BJ (cell line): ENCODE results near the gene EMILIN3. TPM values are rescaled to one million over a fixed set of nuclear protein-coding genes. Genes with fewer than 3 reads are reported as not detected.

Experiments
- CTCF ChIA-PET: fragments of 350-600 bp; formaldehyde crosslinking; extraction: SDS; loops from one replicate; lab custom pipeline; 2021; ENCODE audit warnings: antibody characterized with exemption, inconsistent platforms; lab: Yijun Ruan, JAX
- POLR2A ChIA-PET: fragments of 300-600 bp; sonication (Branson Sonifier 250); formaldehyde crosslinking; extraction: SDS; loops from one replicate; lab custom pipeline; 2021; ENCODE audit warnings: antibody characterized with exemption; lab: Charles Lee
- DNase-seq: peaks from one replicate; pipeline ENCODE4 v3.0.0-alpha.2; 2011; ENCODE audit warnings: low read depth
- H3K27me3 ChIP-seq: 2 replicates; pipeline ENCODE4 v1.6.0; 2011; ENCODE audit warnings: low read length; ENCODE audit not compliant: control insufficient read depth, insufficient read depth
- H3K36me3 ChIP-seq: 2 replicates; pipeline ENCODE4 v1.5.1; 2011; ENCODE audit warnings: low read length; ENCODE audit not compliant: control insufficient read depth, insufficient read depth
- H3K4me3 ChIP-seq: 2 replicates; pipeline ENCODE4 v1.5.1; 2011; ENCODE audit warnings: low read depth, mild to moderate bottlenecking, control low read depth, low read length
- polyA plus RNA-seq: library from polyadenylated mRNA; depleted of rRNA; stranded (reverse); fragments of >200 nt; gene quantifications from 2 replicates; pipeline ENCODE4 v1.2.3, GENCODE V29; 2011
- TF ChIP-seq, protein P1 (sequence below): IDR thresholded peaks from 2 replicates; pipeline ENCODE4 v1.5.1; 2011; ENCODE audit warnings: low read depth, mild to moderate bottlenecking, control low read depth, inconsistent platforms, low read length, moderate library complexity; ENCODE audit not compliant: insufficient read depth

The EMILIN3 gene
- polyA plus RNA-seq, 1 experiment: 0.52 TPM

DNA sequence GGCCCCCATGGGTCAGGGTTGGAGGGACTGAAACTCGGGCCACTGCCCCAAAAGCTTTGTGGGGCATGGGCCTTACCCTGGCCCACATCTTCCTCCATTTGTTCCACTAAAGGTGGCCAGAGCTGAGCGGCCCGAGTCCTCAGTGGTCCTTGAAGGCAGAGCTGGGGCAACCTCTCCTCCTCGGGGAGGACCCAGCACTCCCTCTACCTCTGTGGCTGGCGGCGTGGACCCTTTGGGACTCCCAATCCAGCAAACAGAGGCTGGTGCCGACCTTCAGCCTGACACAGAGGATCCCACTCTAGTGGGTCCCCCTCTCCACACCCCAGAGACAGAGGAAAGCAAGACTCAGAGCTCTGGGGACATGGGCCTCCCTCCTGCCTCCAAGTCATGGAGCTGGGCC is 16.7 kb downstream of the EMILIN3 start:
- no peak overlapping the region for H3K4me3 ChIP-seq
- H3K27me3 ChIP-seq: no peaks in the 10 kb centered on the region
- TF ChIP-seq, protein P1, sequence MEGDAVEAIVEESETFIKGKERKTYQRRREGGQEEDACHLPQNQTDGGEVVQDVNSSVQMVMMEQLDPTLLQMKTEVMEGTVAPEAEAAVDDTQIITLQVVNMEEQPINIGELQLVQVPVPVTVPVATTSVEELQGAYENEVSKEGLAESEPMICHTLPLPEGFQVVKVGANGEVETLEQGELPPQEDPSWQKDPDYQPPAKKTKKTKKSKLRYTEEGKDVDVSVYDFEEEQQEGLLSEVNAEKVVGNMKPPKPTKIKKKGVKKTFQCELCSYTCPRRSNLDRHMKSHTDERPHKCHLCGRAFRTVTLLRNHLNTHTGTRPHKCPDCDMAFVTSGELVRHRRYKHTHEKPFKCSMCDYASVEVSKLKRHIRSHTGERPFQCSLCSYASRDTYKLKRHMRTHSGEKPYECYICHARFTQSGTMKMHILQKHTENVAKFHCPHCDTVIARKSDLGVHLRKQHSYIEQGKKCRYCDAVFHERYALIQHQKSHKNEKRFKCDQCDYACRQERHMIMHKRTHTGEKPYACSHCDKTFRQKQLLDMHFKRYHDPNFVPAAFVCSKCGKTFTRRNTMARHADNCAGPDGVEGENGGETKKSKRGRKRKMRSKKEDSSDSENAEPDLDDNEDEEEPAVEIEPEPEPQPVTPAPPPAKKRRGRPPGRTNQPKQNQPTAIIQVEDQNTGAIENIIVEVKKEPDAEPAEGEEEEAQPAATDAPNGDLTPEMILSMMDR: no peak
- ChIA-PET CTCF (interaction anchor here (2.4 kb wide), 1 partner anchor 9 kb away, joined by 7 read pairs; the partner anchor contains the start of gene LPIN3), POLR2A (no interaction called here)
- no peak for DNase-seq
- H3K36me3 ChIP-seq: peaks cover 22% of the 10 kb centered on the region

DNA sequence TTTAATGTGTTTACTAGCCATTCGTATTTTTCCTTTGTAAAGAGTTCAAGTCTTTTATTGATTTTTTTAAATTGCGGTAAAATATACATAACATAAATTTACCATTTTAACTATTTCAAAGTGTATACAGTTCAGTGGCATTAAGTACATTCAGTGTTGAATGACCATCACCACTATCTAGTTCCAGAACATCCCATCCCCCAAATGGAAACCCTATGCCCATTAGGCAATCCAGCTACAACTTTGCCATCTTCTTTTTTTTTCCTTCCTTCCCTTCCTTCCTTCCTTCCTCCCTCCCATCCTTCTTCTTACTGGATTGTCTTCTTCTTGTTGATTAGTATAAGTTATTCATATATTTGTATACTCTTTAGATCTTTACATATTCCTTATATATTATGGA is 17.4 kb downstream of the EMILIN3 start:
- POLR2A ChIA-PET: no interaction called here

DNA sequence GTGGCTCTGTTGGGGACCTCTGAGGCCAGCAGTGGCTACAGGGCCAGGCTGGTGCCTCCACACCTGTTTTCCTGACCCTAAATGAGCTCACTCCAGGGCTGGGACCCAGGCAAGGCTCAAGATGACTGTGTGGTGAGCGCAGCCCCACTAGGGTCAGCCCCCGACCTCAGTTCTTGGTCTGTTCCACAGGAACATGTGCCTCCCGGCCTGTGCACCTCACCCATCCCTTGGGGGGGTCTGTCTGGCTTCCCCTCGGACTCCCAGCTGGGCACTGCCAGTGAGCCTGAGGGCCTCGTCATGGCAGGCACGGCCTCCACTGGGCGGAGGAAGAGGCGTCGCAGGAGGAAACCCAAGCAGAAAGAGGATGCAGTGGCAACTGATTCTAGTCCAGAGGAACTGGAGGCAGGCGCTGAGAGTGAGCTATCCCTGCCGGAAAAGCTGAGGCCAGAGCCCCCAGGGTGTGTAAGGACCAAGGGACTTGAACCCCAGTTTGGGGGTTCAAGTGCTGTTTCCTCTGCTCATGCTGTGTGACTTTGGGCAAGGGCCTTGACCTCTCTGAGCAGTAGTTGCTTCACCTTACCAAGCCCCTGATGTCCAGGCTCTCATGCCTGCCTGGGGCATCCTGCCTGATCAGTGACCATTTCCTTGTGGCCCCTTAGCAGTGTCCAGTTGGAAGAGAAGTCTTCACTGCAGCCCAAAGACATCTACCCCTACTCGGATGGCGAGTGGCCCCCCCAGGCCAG is 18.0 kb downstream of the EMILIN3 start:
- H3K36me3 ChIP-seq: peaks cover 20% of the 10 kb centered on the region
- no peaks in the 10 kb centered on the region for H3K27me3 ChIP-seq
- H3K4me3 ChIP-seq: no peak overlapping the region
- DNase-seq: no peak
- CTCF ChIA-PET: interaction anchor here (2.4 kb wide), 1 partner anchor 8 kb away, joined by 7 read pairs; the partner anchor contains the start of gene LPIN3
- POLR2A ChIA-PET: no interaction called here
- TF ChIP-seq, protein P1: no peak

More for the DNA sequence above, 17.4 kb downstream of the EMILIN3 start:
- Histone ChIP-seq H3K27me3 (no peaks in the 10 kb centered on the region), H3K36me3 (peaks cover 20% of the 10 kb centered on the region), H3K4me3 (no peak overlapping the region)
- DNase-seq: no peak
- CTCF ChIA-PET: interaction anchor here (2.4 kb wide), 1 partner anchor 9 kb away, joined by 7 read pairs; the partner anchor contains the start of gene LPIN3
- TF ChIP-seq, protein P1: no peak

DNA sequence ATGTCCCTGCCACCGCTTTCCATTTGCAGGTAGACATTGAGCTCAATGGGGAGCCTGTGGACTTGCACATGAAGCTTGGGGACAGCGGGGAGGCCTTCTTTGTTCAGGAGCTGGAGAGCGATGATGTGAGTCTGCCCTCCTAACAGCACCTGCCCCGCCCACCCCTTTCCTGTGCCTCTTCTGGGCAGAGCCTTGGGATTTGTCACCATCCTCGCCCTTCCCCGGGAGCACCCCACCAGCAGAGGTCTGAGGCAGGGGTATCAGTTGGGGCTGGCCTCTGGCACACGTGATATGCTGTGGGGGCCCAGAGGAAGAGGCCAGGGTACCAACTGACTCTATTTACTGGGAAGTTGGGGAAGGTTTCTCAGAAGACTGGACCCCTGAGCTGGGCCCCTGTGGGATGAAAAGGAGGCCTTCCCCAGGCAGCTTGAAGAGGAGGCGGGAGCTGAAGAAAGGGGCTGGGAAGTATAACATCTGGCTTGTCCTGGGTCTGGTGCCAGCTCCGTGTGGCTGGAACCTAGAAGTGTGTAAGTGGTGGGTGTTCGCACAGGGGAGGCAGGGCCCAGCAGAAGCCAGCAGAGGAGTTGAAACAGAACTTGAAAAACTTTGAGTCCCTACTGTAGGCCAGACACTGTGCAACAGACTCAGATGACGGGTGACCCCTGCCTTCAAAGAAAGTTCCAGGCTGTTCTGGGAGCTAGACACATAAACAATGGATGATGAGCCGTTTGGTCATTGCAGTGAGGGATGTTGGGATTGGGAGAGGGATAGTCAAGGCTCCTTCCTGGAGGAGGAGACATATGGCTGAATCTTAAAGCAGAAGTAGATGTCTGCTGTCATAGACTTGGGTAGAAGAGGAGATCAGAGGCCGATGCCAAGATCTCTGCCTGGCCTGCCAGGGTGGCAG is 18.8 kb downstream of the EMILIN3 start:
- TF ChIP-seq, protein P1: no peak
- Histone ChIP-seq H3K4me3 (no peak overlapping the region), H3K27me3 (no peaks in the 10 kb centered on the region), H3K36me3 (peaks cover 18% of the 10 kb centered on the region)
- DNase-seq: no peak
- POLR2A ChIA-PET: no interaction called here
- CTCF ChIA-PET: interaction anchor here (0.8 to 1.4 kb wide), 2 partner anchors 8 to 175 kb away, joined by 3 to 6 read pairs; no protein-coding TSS in a partner anchor

DNA sequence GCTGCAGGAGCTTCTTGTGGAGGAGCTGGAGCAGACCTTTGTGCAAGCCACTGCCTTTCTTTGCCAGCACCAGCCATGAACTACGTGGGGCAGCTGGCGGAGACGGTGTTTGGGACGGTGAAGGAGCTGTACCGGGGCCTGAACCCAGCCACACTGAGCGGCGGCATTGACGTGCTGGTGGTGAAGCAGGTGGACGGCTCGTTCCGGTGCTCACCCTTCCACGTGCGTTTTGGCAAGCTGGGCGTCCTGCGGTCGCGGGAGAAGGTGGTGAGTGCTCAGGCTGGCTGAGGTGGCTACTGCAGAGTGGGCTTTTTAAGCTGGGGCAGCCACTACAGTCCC is 20.9 kb downstream of the EMILIN3 start:
- TF ChIP-seq, protein P1: no peak
- peaks cover 11% of the 10 kb centered on the region for H3K36me3 ChIP-seq
- ChIA-PET CTCF (interaction anchor here (2.3 kb wide), 1 partner anchor 65 kb away, joined by 8 read pairs; no protein-coding TSS in a partner anchor), POLR2A (no interaction called here)
- no peaks in the 10 kb centered on the region for H3K27me3 ChIP-seq
- DNase-seq: no peak
- no peak overlapping the region for H3K4me3 ChIP-seq
